Esophagus squamous epithelium (tissue), 5 donors: Measurements from ENCODE around the gene NAA20. TPM values are rescaled to one million over a fixed set of nuclear protein-coding genes. Genes with fewer than 3 reads are reported as not detected.

ENCODE experiments used
- DNase-seq: peaks from one replicate; lab custom pipeline; 2025; lab: John Stamatoyannopoulos, UW
- H3K27ac ChIP-seq, 4 donors: fragments of 200-600 bp; sonication (generic); one replicate each; pipeline ENCODE4 v1.5.1; 2016 to 2019; ENCODE audit warnings: mild to moderate bottlenecking in 1 of 4
- H3K27me3 ChIP-seq, 4 donors: fragments of 200-600 bp; sonication (generic); 1 replicate in 3 of 4; 2 replicates in 1 of 4; pipeline versions ENCODE4 v1.5.1 to v1.6.0; 2017 to 2021; ENCODE audit warnings: antibody characterized with exemption in 1 of 4
- H3K36me3 ChIP-seq, 3 donors: fragments of 200-600 bp; sonication (generic); one replicate each; pipeline ENCODE4 v1.5.1; 2016 to 2019
- H3K4me1 ChIP-seq, 3 donors: fragments of 200-600 bp; sonication (generic); one replicate each; pipeline ENCODE4 v1.5.1; 2017 to 2019
- H3K4me3 ChIP-seq, 4 donors: fragments of 200-600 bp; sonication (generic); 1 replicate in 3 of 4; 2 replicates in 1 of 4; pipeline ENCODE4 v1.5.1; 2016 to 2019; ENCODE audit warnings: mild to moderate bottlenecking in 2 of 4, moderate library complexity in 1 of 4
- H3K9me3 ChIP-seq, 3 donors: fragments of 200-600 bp; sonication (generic); one replicate each; pipeline ENCODE4 v1.5.1; 2016 to 2019
- POLR2A ChIP-seq, 4 donors: fragments of 450-650 bp; IDR thresholded peaks; one replicate each; pipeline ENCODE4 v1.6.1; 2017; ENCODE audit warnings: antibody characterized with exemption in 4 of 4, mild to moderate bottlenecking in 4 of 4, moderate library complexity in 3 of 4
- WGBS, 2 donors: methylation state at CpG; one replicate each; pipeline ENCODE4 v1.1.5; 2018; 5-methylcytosine and 5-hydroxymethylcytosine counted together
- intact Hi-C: fragments of 100-400 bp; cut with DNase I; formaldehyde crosslinking; loops from one replicate; pipeline ENCODE4 v1.15.0; 2022
- total RNA-seq, 4 donors: library from RNA; depleted of rRNA; stranded (reverse); fragments of >200 nt; gene quantifications; one replicate each; pipeline ENCODE4 v1.1.0, GENCODE V29; 2016
- TF ChIP-seq, protein P1 (sequence below), 6 experiments: fragments of 450-650 bp in 4 of 6; fragments of 200-600 bp in 2 of 6; sonication (generic) in 2 of 6; IDR thresholded peaks; one replicate each; pipeline ENCODE4 v1.5.1; 2016 to 2019; ENCODE audit warnings: antibody characterized with exemption in 6 of 6, mild to moderate bottlenecking in 4 of 6, moderate library complexity in 4 of 6
- donor health status: DM: yes; HTN: yes; CAD: no.

Gene NAA20
- total RNA-seq, 4 donors from 2014 or later = 115 to 164 (median 139) TPM

DNA sequence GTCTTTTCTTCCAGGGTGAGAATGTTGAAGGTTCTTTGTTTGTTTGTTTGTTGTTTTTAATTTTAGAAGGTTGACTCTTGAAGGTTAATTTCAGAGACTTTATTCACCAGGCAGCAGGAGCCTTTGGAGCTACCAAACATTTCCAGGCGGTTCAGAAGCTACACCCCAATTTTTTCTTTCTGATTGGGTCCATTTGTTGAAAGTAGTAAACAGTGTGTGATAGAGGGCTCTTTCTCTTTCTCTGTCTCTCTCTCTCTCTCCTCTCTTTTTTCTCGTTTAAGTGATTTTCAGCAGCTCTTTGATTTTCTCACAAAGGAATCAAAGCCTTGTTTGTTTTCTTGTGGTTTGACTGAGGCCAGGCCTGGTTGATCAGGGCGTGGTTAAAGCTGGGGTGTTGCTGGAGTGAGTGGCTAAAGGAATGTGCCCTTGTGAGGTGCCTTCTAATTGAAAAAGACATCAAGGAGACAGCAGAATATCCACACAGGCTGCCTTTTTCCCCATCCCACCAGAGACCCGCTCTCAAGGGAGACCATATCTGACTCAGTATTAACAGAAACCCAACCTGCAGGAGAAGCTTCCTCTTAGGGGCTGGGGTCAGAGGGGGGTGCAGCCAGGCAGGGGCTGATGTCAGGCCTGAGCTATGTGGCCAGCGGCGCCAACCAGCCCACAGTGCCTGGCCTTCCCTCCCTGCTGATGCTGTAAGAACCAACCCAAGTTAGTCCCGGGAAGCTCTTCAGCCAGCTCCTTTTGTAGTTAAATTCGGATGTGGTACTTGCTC lies 40.4 kb upstream of the NAA20 start:
- no peak for DNase-seq
- Histone ChIP-seq H3K36me3 (peaks cover 0 to 19% (median 7%) of the 10 kb centered on the region in 3 donors), H3K4me3 (peak overlapping the region; percentile 45 to 77 (median 66)), H3K27ac (peak overlapping the region; percentile 87 to 97 (median 95)), H3K27me3 (no peaks in the 10 kb centered on the region), H3K4me1 (peaks cover 42 to 91% (median 61%) of the 10 kb centered on the region in 3 donors), H3K9me3 (no peaks in the 10 kb centered on the region)
- intact Hi-C loops = no loop called here
- peak in 2 of 4 donors; percentile 31 to 39 for TF ChIP-seq POLR2A (IDR thresholded peaks at IDR 0.05)
- TF ChIP-seq, protein P1, sequence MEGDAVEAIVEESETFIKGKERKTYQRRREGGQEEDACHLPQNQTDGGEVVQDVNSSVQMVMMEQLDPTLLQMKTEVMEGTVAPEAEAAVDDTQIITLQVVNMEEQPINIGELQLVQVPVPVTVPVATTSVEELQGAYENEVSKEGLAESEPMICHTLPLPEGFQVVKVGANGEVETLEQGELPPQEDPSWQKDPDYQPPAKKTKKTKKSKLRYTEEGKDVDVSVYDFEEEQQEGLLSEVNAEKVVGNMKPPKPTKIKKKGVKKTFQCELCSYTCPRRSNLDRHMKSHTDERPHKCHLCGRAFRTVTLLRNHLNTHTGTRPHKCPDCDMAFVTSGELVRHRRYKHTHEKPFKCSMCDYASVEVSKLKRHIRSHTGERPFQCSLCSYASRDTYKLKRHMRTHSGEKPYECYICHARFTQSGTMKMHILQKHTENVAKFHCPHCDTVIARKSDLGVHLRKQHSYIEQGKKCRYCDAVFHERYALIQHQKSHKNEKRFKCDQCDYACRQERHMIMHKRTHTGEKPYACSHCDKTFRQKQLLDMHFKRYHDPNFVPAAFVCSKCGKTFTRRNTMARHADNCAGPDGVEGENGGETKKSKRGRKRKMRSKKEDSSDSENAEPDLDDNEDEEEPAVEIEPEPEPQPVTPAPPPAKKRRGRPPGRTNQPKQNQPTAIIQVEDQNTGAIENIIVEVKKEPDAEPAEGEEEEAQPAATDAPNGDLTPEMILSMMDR (IDR thresholded peaks at IDR 0.05) = no peak
- WGBS, 2 donors = 10 to 19% methylated on average over 5 to 7 of the region's 8 CpGs

DNA sequence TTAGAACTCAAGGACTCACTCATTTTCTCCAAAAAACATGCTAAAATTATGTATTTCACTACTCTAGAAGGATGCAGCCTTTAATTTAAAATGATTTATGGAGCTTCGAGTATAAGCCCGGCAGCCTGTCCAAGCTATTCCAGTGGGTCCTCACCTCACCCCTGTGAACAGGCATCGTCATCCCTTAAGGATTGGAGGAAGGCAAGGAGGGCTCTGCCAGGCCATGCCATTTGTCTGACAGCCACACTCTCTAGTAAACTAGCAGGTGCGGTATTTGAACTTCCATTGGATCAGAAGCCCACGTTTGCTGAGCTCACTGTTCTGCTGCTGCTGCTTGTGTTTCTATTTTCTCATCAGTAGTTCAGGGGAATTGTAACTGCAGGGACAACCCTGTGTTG lies 39.8 kb upstream of the NAA20 start:
- 17 to 38% methylated on average over 5 of the region's 5 CpGs for whole genome bisulfite sequencing, 2 donors
- peak overlapping the region; percentile 87 to 97 (median 95) for H3K27ac ChIP-seq
- peaks cover 0 to 19% (median 1%) of the 10 kb centered on the region in 3 donors for H3K36me3 ChIP-seq
- H3K4me3 ChIP-seq = peak overlapping the region; percentile 45 to 77 (median 66)
- DNase-seq = no peak
- TF ChIP-seq, protein P1 (IDR thresholded peaks at IDR 0.05) = no peak
- no peak for TF ChIP-seq POLR2A (IDR thresholded peaks at IDR 0.05)
- peaks cover 42 to 97% (median 65%) of the 10 kb centered on the region in 3 donors for H3K4me1 ChIP-seq
- H3K9me3 ChIP-seq = no peaks in the 10 kb centered on the region
- H3K27me3 ChIP-seq = no peaks in the 10 kb centered on the region
- intact Hi-C loops = no loop called here

DNA sequence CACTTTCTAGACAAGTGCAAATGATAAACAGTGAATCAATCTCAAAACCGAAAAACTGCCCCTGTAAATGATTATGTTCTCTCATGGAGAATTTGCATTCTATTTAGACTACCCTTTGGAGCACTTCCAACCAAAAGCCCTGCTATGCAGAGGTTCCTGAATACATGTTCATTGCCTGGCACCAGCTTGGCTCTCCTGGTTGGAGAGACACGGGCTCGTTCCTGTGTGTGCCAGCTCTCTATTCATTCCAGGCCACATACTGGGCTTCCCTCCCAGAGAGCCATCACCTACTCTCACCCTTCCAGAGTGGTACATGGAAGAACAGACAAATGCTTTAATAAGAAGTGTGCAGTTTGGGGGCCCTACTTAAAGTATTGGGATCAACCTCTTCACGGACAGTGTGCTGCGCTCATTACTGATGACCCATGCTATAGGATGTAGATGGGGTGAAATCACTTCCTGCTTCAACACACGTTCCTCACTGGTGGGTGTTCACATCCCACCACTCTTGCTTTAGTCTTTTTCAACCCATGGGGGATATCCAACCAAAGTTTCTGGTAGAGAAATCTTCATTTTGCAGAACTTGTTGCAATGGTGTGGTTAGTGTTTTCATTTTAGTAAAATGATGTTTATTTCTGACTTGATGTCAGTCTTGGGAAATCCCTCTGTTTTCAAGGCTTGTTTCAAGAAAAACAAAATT lies 38.5 kb upstream of the NAA20 start:
- TF ChIP-seq, protein P1 (IDR thresholded peaks at IDR 0.05) = no peak
- no peak for TF ChIP-seq POLR2A (IDR thresholded peaks at IDR 0.05)
- Histone ChIP-seq H3K4me1 (peaks cover 34 to 98% (median 66%) of the 10 kb centered on the region in 3 donors), H3K9me3 (no peaks in the 10 kb centered on the region), H3K4me3 (peak overlapping the region in 2 of 4 donors; percentile 15 to 77), H3K27ac (peak overlapping the region; percentile 87 to 97 (median 95)), H3K27me3 (no peaks in the 10 kb centered on the region), H3K36me3 (peaks cover 0 to 21% (median 0%) of the 10 kb centered on the region in 3 donors)
- DNase-seq = no peak
- intact Hi-C loops = no loop called here
- WGBS, 2 donors = 44 to 47% methylated on average over 6 of the region's 6 CpGs

DNA sequence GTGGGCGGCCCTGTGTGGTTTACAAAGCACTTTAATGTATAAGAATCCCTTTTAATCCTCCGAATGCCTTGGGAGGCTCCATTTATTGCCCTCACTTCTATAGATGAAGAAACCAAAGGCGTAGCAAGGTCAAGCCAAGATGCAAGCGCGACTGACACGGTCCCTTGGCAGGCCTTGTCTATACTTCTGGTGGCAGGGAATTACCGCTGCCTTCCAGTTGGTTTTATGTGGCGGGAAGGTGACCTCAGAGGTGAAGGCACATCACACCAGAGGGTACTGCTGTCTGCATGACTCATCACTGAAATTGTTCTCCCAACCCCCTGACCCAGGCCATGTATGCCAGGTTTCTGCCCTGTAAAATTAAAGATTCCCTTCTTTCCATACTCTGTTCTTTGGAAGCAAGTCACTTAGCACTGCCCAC lies 36.1 kb upstream of the NAA20 start:
- H3K27ac ChIP-seq = peak overlapping the region; percentile 36 to 97 (median 74)
- WGBS, 2 donors = 49 to 63% methylated on average over 8 of the region's 8 CpGs
- H3K36me3 ChIP-seq = peaks cover 0 to 21% (median 0%) of the 10 kb centered on the region in 3 donors
- no peak overlapping the region for H3K4me3 ChIP-seq
- TF ChIP-seq POLR2A (IDR thresholded peaks at IDR 0.05) = no peak
- TF ChIP-seq, protein P1 (IDR thresholded peaks at IDR 0.05) = no peak
- intact Hi-C loops = no loop called here
- peaks cover 31 to 98% (median 75%) of the 10 kb centered on the region in 3 donors for H3K4me1 ChIP-seq
- DNase-seq = no peak
- no peaks in the 10 kb centered on the region for H3K9me3 ChIP-seq
- no peaks in the 10 kb centered on the region for H3K27me3 ChIP-seq
